ENCODE measurements around the gene ELAPOR1. TPM values are rescaled to one million over a fixed set of nuclear protein-coding genes. Genes with fewer than 3 reads are reported as not detected.

The ELAPOR1 gene
- total and polyA plus RNA-seq, 2 experiments from 2014 or later = 1.8 to 3.0 TPM

- Histone ChIP-seq H3K4me3 (no peak overlapping the region), H3K27me3 (no peaks in the 10 kb centered on the region), H3K27ac (no peak overlapping the region), H3K9me2 (replicated peaks; ENCODE audit: insufficient read depth) (no peaks in the 10 kb centered on the region), H3K79me2 (no peaks in the 10 kb centered on the region), H3K4me1 (ENCODE audit: insufficient read depth) (peaks cover 17% of the 10 kb centered on the region), H4K20me1 (ENCODE audit: insufficient read depth, poor library complexity, severe bottlenecking) (no peaks in the 10 kb centered on the region), H2AFZ (no peak overlapping the region), H3K36me3 (replicated peaks; ENCODE audit: insufficient read depth, low read depth) (no peaks in the 10 kb centered on the region), H3K9me3 (ENCODE audit: low read depth) (no peaks in the 10 kb centered on the region), H3K4me2 (no peak overlapping the region)
- DNase-seq (ENCODE audit: low spot score) = no peak
- WGBS (ENCODE audit: low lambda C conversion rate, missing lambda C conversion rate) = 97% methylated on average over 2 of the region's 2 CpGs
- TF ChIP-seq, protein P1, sequence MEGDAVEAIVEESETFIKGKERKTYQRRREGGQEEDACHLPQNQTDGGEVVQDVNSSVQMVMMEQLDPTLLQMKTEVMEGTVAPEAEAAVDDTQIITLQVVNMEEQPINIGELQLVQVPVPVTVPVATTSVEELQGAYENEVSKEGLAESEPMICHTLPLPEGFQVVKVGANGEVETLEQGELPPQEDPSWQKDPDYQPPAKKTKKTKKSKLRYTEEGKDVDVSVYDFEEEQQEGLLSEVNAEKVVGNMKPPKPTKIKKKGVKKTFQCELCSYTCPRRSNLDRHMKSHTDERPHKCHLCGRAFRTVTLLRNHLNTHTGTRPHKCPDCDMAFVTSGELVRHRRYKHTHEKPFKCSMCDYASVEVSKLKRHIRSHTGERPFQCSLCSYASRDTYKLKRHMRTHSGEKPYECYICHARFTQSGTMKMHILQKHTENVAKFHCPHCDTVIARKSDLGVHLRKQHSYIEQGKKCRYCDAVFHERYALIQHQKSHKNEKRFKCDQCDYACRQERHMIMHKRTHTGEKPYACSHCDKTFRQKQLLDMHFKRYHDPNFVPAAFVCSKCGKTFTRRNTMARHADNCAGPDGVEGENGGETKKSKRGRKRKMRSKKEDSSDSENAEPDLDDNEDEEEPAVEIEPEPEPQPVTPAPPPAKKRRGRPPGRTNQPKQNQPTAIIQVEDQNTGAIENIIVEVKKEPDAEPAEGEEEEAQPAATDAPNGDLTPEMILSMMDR (IDR thresholded peaks at IDR 0.05; ENCODE audit: poor library complexity) = no peak
- TF ChIP-seq EZH2 (IDR thresholded peaks at IDR 0.05; ENCODE audit: borderline replicate concordance) (no peak), EZH2phosphoT487 (IDR thresholded peaks at IDR 0.05; ENCODE audit: low read depth, severe bottlenecking, unreplicated experiment) (no peak)
These were observed 17.1 kb downstream of the ELAPOR1 start for GRCh38 chr1:109131059-109131458.

DNA sequence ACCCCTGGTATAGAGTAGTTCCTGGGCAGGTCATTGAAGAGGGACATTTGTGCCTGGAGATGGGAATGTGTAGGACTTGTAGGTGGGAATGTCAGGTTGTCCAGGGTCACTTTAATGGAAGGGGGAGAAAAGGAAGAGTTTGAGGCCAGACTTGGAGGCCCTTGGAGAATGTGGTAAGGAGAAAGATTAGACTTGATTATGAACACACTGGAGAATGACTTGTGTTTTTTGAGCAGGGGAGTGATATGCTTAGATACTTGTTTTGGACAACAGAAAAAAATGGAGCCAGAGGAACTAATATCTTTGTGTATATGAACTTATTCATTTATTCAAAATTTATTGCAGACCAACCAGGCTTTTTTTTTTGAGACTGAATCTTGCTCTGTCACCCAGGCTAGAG is 17.9 kb downstream of the ELAPOR1 start:
- no peaks in the 10 kb centered on the region for H3K27me3 ChIP-seq
- H3K9me2 ChIP-seq (replicated peaks; ENCODE audit: insufficient read depth) = no peaks in the 10 kb centered on the region
- TF ChIP-seq, protein P1 (IDR thresholded peaks at IDR 0.05; ENCODE audit: poor library complexity) = no peak
- TF ChIP-seq EZH2phosphoT487 (IDR thresholded peaks at IDR 0.05; ENCODE audit: low read depth, severe bottlenecking, unreplicated experiment) (no peak), EZH2 (IDR thresholded peaks at IDR 0.05; ENCODE audit: borderline replicate concordance) (no peak)
- no peak overlapping the region for H3K4me3 ChIP-seq
- no peaks in the 10 kb centered on the region for H4K20me1 ChIP-seq (ENCODE audit: insufficient read depth, poor library complexity, severe bottlenecking)
- no peak overlapping the region for H3K4me2 ChIP-seq
- no peaks in the 10 kb centered on the region for H3K36me3 ChIP-seq (replicated peaks; ENCODE audit: insufficient read depth, low read depth)
- H3K4me1 ChIP-seq (ENCODE audit: insufficient read depth) = peaks cover 24% of the 10 kb centered on the region
- no peak for DNase-seq (ENCODE audit: low spot score)
- no peaks in the 10 kb centered on the region for H3K79me2 ChIP-seq
- no peak overlapping the region for H3K27ac ChIP-seq
- no peak overlapping the region for H2AFZ ChIP-seq
- H3K9me3 ChIP-seq (ENCODE audit: low read depth) = no peaks in the 10 kb centered on the region

- H3K4me1 ChIP-seq (ENCODE audit: insufficient read depth) = peaks cover 35% of the 10 kb centered on the region
- WGBS (ENCODE audit: low lambda C conversion rate, missing lambda C conversion rate) = 86% methylated on average over 4 of the region's 4 CpGs
- no peak for TF ChIP-seq EZH2phosphoT487 (IDR thresholded peaks at IDR 0.05; ENCODE audit: low read depth, severe bottlenecking, unreplicated experiment)
- TF ChIP-seq EZH2 (IDR thresholded peaks at IDR 0.05; ENCODE audit: borderline replicate concordance) = no peak
- TF ChIP-seq, protein P1 (IDR thresholded peaks at IDR 0.05; ENCODE audit: poor library complexity) = no peak
These were observed 19.2 kb downstream of the ELAPOR1 start for GRCh38 chr1:109133002-109133706.

More at GRCh38 chr1:109133002-109133706, 19.2 kb downstream of the ELAPOR1 start:
- H3K9me2 ChIP-seq (replicated peaks; ENCODE audit: insufficient read depth) = no peaks in the 10 kb centered on the region
- no peak for DNase-seq (ENCODE audit: low spot score)
- H3K27ac ChIP-seq = peak overlapping the region; percentile 97
- H3K79me2 ChIP-seq = no peaks in the 10 kb centered on the region
- H3K4me2 ChIP-seq = no peak overlapping the region
- H3K36me3 ChIP-seq (replicated peaks; ENCODE audit: insufficient read depth, low read depth) = no peaks in the 10 kb centered on the region
- H3K4me3 ChIP-seq = no peak overlapping the region
- H2AFZ ChIP-seq = no peak overlapping the region
- no peaks in the 10 kb centered on the region for H4K20me1 ChIP-seq (ENCODE audit: insufficient read depth, poor library complexity, severe bottlenecking)
- H3K9me3 ChIP-seq (ENCODE audit: low read depth) = no peaks in the 10 kb centered on the region
- H3K27me3 ChIP-seq = no peaks in the 10 kb centered on the region
